Measurements from ENCODE around the gene MMP14. TPM values are rescaled to one million over a fixed set of nuclear protein-coding genes. Genes with fewer than 3 reads are reported as not detected.
A peak's percentile ranks its signal among the peaks of the same experiment; 100 is the strongest.

The MMP14 gene
- total and polyA plus RNA-seq, 9 of the 15 experiments (the other 6 are each of a cell fraction or from before 2014, with no cell fraction given), result 0.36 to 5.8 (median 1.3) TPM; not detected in 2

- in situ Hi-C loops (cut with MboI), result loop anchor here (10.0 kb wide), 2 partner anchors 192 to 282 kb away; no protein-coding TSS in a partner anchor
- FAIRE-seq, result no peak
- no peak for ATAC-seq
- Histone ChIP-seq H2AFZ (ENCODE audit: low read depth, low read length) (no peak overlapping the region), H3K79me2 (ENCODE audit: control insufficient read depth, insufficient read depth, low read length) (no peaks in the 10 kb centered on the region), H3K4me3 (no peak overlapping the region), H3K27ac (ENCODE audit: extremely low read depth, low read depth, low read length) (no peak overlapping the region), H3K27me3 (ENCODE audit: control insufficient read depth in 2 of 2, insufficient read depth in 2 of 2, low read length in 2 of 2) (no peaks in the 10 kb centered on the region), H3K36me3 (ENCODE audit: control insufficient read depth, insufficient read depth, low read length) (no peaks in the 10 kb centered on the region), H3K9me1 (ENCODE audit: control insufficient read depth, insufficient read depth, low read length) (no peaks in the 10 kb centered on the region), H3K9ac (ENCODE audit: insufficient read depth in 1 of 2, low read depth in 2 of 2, low read length in 2 of 2) (peak overlapping the region in 1 of 2 experiments; percentile 81; a peak in 2 of 4 replicates), H3K4me1 (replicated peaks in 1 of 2; ENCODE audit: control insufficient read depth in 2 of 2, insufficient read depth in 2 of 2, low read length in 2 of 2) (peaks cover 5 to 31% of the 10 kb centered on the region in 2 experiments; a peak in 2 of 5 replicates), H3K4me2 (ENCODE audit: insufficient read depth, low read length) (no peak overlapping the region), H4K20me1 (replicated peaks; ENCODE audit: control insufficient read depth, insufficient read depth, low read length) (no peaks in the 10 kb centered on the region), H3K9me3 (replicated peaks; ENCODE audit: control insufficient read depth, insufficient read depth, low read depth, low read length) (no peaks in the 10 kb centered on the region)
- CTCF ChIA-PET (ENCODE audit: low intra/inter-chr PET ratio), result no interaction called here
- POLR2A ChIA-PET, result interaction anchor here (0.6 kb wide), 1 partner anchor 17 kb away, joined by 3 read pairs; no protein-coding TSS in a partner anchor
- no peak for TF ChIP-seq AFF1 (IDR thresholded peaks at IDR 0.05; ENCODE audit: low read depth in 1 of 2, partially characterized antibody in 2 of 2)
- TF ChIP-seq ZNF124 (CRISPR knock-in tag; IDR thresholded peaks at IDR 0.05), result no peak
- TF ChIP-seq KAT7 (CRISPR knock-in tag; IDR thresholded peaks at IDR 0.05; ENCODE audit: borderline replicate concordance), result no peak
- TF ChIP-seq MLX (CRISPR knock-in tag; conservative IDR thresholded peaks at IDR 0.05), result no peak
- no peak for TF ChIP-seq TARDBP (IDR thresholded peaks at IDR 0.05)
- no peak for TF ChIP-seq FUS (optimal IDR thresholded peaks at IDR 0.05; ENCODE audit: low read depth, low read length)
- TF ChIP-seq ZNF41 (CRISPR knock-in tag; conservative IDR thresholded peaks at IDR 0.05), result no peak
- TF ChIP-seq ZNF3 (CRISPR knock-in tag; IDR thresholded peaks at IDR 0.05), result no peak
- no peak for TF ChIP-seq SIX5 (IDR thresholded peaks at IDR 0.05; ENCODE audit: borderline replicate concordance in 1 of 2, insufficient read depth in 1 of 2, low read depth in 1 of 2, low read length in 2 of 2)
- no peak for TF ChIP-seq SREBF2 (CRISPR knock-in tag; IDR thresholded peaks at IDR 0.05)
- no peak for TF ChIP-seq CREM (IDR thresholded peaks at IDR 0.05; ENCODE audit: low read depth)
- no peak for TF ChIP-seq SIRT6 (IDR thresholded peaks at IDR 0.05; ENCODE audit: low read depth, low read length)
- TF ChIP-seq ZNF551 (CRISPR knock-in tag; IDR thresholded peaks at IDR 0.05), result no peak
- TF ChIP-seq NFE2L1 (tag; IDR thresholded peaks at IDR 0.05; ENCODE audit: borderline replicate concordance, low read depth), result no peak
- TF ChIP-seq RFX1 (IDR thresholded peaks at IDR 0.05), result no peak
- no peak for TF ChIP-seq GABPB1 (CRISPR knock-in tag; IDR thresholded peaks at IDR 0.05)
- intact Hi-C loops (cut with micrococcal nuclease), result no loop called here
- DNase-seq (ENCODE audit: extremely low read depth in 1 of 4, low spot score in 3 of 4), result no peak
- BruUV-seq (replicated peaks), result no TSS peak
- 55% methylated on average over 10 of the region's 11 CpGs for WGBS (ENCODE audit: insufficient coverage, low coverage, missing lambda C conversion rate)
Measured at GRCh38 chr14:22846811-22847307, 10.5 kb downstream of the MMP14 start.

All from K562 (cell line).